ENCODE results near the gene FBXO42.
"Not testable (repeated sequence)": the region's sequence is repeated elsewhere in the genome, so short reads cannot be mapped to it uniquely, and the experiment has no call there.

The FBXO42 gene

GRCh38 chr1:16352842-16353535 lies 709 bp upstream of the FBXO42 start:
- DNase-seq = no peak
- H3K4me3 ChIP-seq (ENCODE audit: insufficient read depth, low read depth, low read length, poor library complexity, severe bottlenecking) = peak overlapping the region; percentile 91

GRCh38 chr1:16351456-16351993 lies 755 bp downstream of the FBXO42 start:
- Histone ChIP-seq H3K4me1 (ENCODE audit: control insufficient read depth, insufficient read depth, low read length, poor library complexity, severe bottlenecking) (peaks cover 8% of the 10 kb centered on the region), H3K36me3 (ENCODE audit: control insufficient read depth, insufficient read depth, low read length) (no peaks in the 10 kb centered on the region), H3K4me3 (ENCODE audit: insufficient read depth, low read depth, low read length, poor library complexity, severe bottlenecking) (peak overlapping the region; percentile 91), H3K27me3 (replicated peaks; ENCODE audit: control insufficient read depth, insufficient read depth, low read length, poor library complexity, severe bottlenecking) (no peaks in the 10 kb centered on the region), H3K27ac (ENCODE audit: insufficient read depth, low read length, poor library complexity, severe bottlenecking) (peak overlapping the region; percentile 86), H3K9me3 (ENCODE audit: control insufficient read depth, low read length) (no peaks in the 10 kb centered on the region)
- no peak for DNase-seq

More at GRCh38 chr1:16352842-16353535, 709 bp upstream of the FBXO42 start:
- peak overlapping the region; percentile 86 for H3K27ac ChIP-seq (ENCODE audit: insufficient read depth, low read length, poor library complexity, severe bottlenecking)
- H3K36me3 ChIP-seq (ENCODE audit: control insufficient read depth, insufficient read depth, low read length) = no peaks in the 10 kb centered on the region
- no peaks in the 10 kb centered on the region for H3K9me3 ChIP-seq (ENCODE audit: control insufficient read depth, low read length)
- H3K27me3 ChIP-seq (replicated peaks; ENCODE audit: control insufficient read depth, insufficient read depth, low read length, poor library complexity, severe bottlenecking) = no peaks in the 10 kb centered on the region
- peaks cover 8% of the 10 kb centered on the region for H3K4me1 ChIP-seq (ENCODE audit: control insufficient read depth, insufficient read depth, low read length, poor library complexity, severe bottlenecking)

- Histone ChIP-seq H3K4me1 (ENCODE audit: control insufficient read depth, insufficient read depth, low read length, poor library complexity, severe bottlenecking) (peaks cover 8% of the 10 kb centered on the region), H3K4me3 (ENCODE audit: insufficient read depth, low read depth, low read length, poor library complexity, severe bottlenecking) (no peak overlapping the region), H3K27me3 (replicated peaks; ENCODE audit: control insufficient read depth, insufficient read depth, low read length, poor library complexity, severe bottlenecking) (no peaks in the 10 kb centered on the region), H3K9me3 (ENCODE audit: control insufficient read depth, low read length) (no peaks in the 10 kb centered on the region), H3K27ac (ENCODE audit: insufficient read depth, low read length, poor library complexity, severe bottlenecking) (no peak overlapping the region), H3K36me3 (ENCODE audit: control insufficient read depth, insufficient read depth, low read length) (no peaks in the 10 kb centered on the region)
- no peak for DNase-seq
Measured at GRCh38 chr1:16349847-16350406, 2.4 kb downstream of the FBXO42 start.

GRCh38 chr1:16348414-16349182 lies 3.7 kb downstream of the FBXO42 start:
- Histone ChIP-seq H3K4me1 (ENCODE audit: control insufficient read depth, insufficient read depth, low read length, poor library complexity, severe bottlenecking) (peaks cover 8% of the 10 kb centered on the region), H3K27ac (ENCODE audit: insufficient read depth, low read length, poor library complexity, severe bottlenecking) (no peak overlapping the region), H3K9me3 (ENCODE audit: control insufficient read depth, low read length) (no peaks in the 10 kb centered on the region), H3K36me3 (ENCODE audit: control insufficient read depth, insufficient read depth, low read length) (no peaks in the 10 kb centered on the region), H3K27me3 (replicated peaks; ENCODE audit: control insufficient read depth, insufficient read depth, low read length, poor library complexity, severe bottlenecking) (no peaks in the 10 kb centered on the region), H3K4me3 (ENCODE audit: insufficient read depth, low read depth, low read length, poor library complexity, severe bottlenecking) (no peak overlapping the region)
- DNase-seq = no peak

GRCh38 chr1:16343276-16343675 lies 9.0 kb downstream of the FBXO42 start:
- H3K36me3 ChIP-seq (ENCODE audit: control insufficient read depth, insufficient read depth, low read length); H3K27me3 ChIP-seq (replicated peaks; ENCODE audit: control insufficient read depth, insufficient read depth, low read length, poor library complexity, severe bottlenecking); H3K9me3 ChIP-seq (ENCODE audit: control insufficient read depth, low read length); H3K27ac ChIP-seq (ENCODE audit: insufficient read depth, low read length, poor library complexity, severe bottlenecking); H3K4me1 ChIP-seq (ENCODE audit: control insufficient read depth, insufficient read depth, low read length, poor library complexity, severe bottlenecking); H3K4me3 ChIP-seq (ENCODE audit: insufficient read depth, low read depth, low read length, poor library complexity, severe bottlenecking); DNase-seq: not testable (repeated sequence)

GRCh38 chr1:16342331-16343062 lies 9.8 kb downstream of the FBXO42 start:
- Histone ChIP-seq H3K36me3 (ENCODE audit: control insufficient read depth, insufficient read depth, low read length) (no peaks in the 10 kb centered on the region), H3K27me3 (replicated peaks; ENCODE audit: control insufficient read depth, insufficient read depth, low read length, poor library complexity, severe bottlenecking) (no peaks in the 10 kb centered on the region), H3K27ac (ENCODE audit: insufficient read depth, low read length, poor library complexity, severe bottlenecking) (no peak overlapping the region), H3K9me3 (ENCODE audit: control insufficient read depth, low read length) (no peaks in the 10 kb centered on the region), H3K4me3 (ENCODE audit: insufficient read depth, low read depth, low read length, poor library complexity, severe bottlenecking) (no peak overlapping the region), H3K4me1 (ENCODE audit: control insufficient read depth, insufficient read depth, low read length, poor library complexity, severe bottlenecking) (no peaks in the 10 kb centered on the region)
- DNase-seq = no peak

GRCh38 chr1:16340673-16341072 lies 11.6 kb downstream of the FBXO42 start:
- Histone ChIP-seq H3K27me3 (replicated peaks; ENCODE audit: control insufficient read depth, insufficient read depth, low read length, poor library complexity, severe bottlenecking) (no peaks in the 10 kb centered on the region), H3K27ac (ENCODE audit: insufficient read depth, low read length, poor library complexity, severe bottlenecking) (no peak overlapping the region), H3K36me3 (ENCODE audit: control insufficient read depth, insufficient read depth, low read length) (no peaks in the 10 kb centered on the region), H3K9me3 (ENCODE audit: control insufficient read depth, low read length) (no peaks in the 10 kb centered on the region), H3K4me3 (ENCODE audit: insufficient read depth, low read depth, low read length, poor library complexity, severe bottlenecking) (no peak overlapping the region), H3K4me1 (ENCODE audit: control insufficient read depth, insufficient read depth, low read length, poor library complexity, severe bottlenecking) (no peaks in the 10 kb centered on the region)
- no peak for DNase-seq

GRCh38 chr1:16338961-16339360 lies 13.3 kb downstream of the FBXO42 start:
- no peak overlapping the region for H3K27ac ChIP-seq (ENCODE audit: insufficient read depth, low read length, poor library complexity, severe bottlenecking)
- DNase-seq = no peak
- no peak overlapping the region for H3K4me3 ChIP-seq (ENCODE audit: insufficient read depth, low read depth, low read length, poor library complexity, severe bottlenecking)
- H3K36me3 ChIP-seq (ENCODE audit: control insufficient read depth, insufficient read depth, low read length) = no peaks in the 10 kb centered on the region
- no peaks in the 10 kb centered on the region for H3K4me1 ChIP-seq (ENCODE audit: control insufficient read depth, insufficient read depth, low read length, poor library complexity, severe bottlenecking)
- no peaks in the 10 kb centered on the region for H3K27me3 ChIP-seq (replicated peaks; ENCODE audit: control insufficient read depth, insufficient read depth, low read length, poor library complexity, severe bottlenecking)
- H3K9me3 ChIP-seq (ENCODE audit: control insufficient read depth, low read length) = no peaks in the 10 kb centered on the region

- Histone ChIP-seq H3K9me3 (ENCODE audit: control insufficient read depth, low read length) (no peaks in the 10 kb centered on the region), H3K4me1 (ENCODE audit: control insufficient read depth, insufficient read depth, low read length, poor library complexity, severe bottlenecking) (no peaks in the 10 kb centered on the region), H3K27ac (ENCODE audit: insufficient read depth, low read length, poor library complexity, severe bottlenecking) (no peak overlapping the region)
Measured at GRCh38 chr1:16334655-16335340, 17.5 kb downstream of the FBXO42 start.

More at GRCh38 chr1:16334655-16335340, 17.5 kb downstream of the FBXO42 start:
- no peak for DNase-seq
- Histone ChIP-seq H3K27me3 (replicated peaks; ENCODE audit: control insufficient read depth, insufficient read depth, low read length, poor library complexity, severe bottlenecking) (no peaks in the 10 kb centered on the region), H3K4me3 (ENCODE audit: insufficient read depth, low read depth, low read length, poor library complexity, severe bottlenecking) (no peak overlapping the region), H3K36me3 (ENCODE audit: control insufficient read depth, insufficient read depth, low read length) (no peaks in the 10 kb centered on the region)
